Right atrium auricular region (tissue), 2 donors: ENCODE results near the gene PRRX1. TPM values are rescaled to one million over a fixed set of nuclear protein-coding genes. Genes with fewer than 3 reads are reported as not detected.

Experiments used
- DNase-seq: peaks from one replicate; pipeline ENCODE4 v3.0.0-alpha.2; 2019; ENCODE audit warnings: low spot score
- H3K27ac ChIP-seq, 2 donors: fragments of 200-600 bp; sonication (generic); 1 replicate in 1 of 2; 2 replicates in 1 of 2; pipeline ENCODE4 v1.5.1; 2016 to 2019
- H3K27me3 ChIP-seq, 2 donors: fragments of 200-600 bp; sonication (generic); one replicate each; pipeline versions ENCODE4 v1.5.1 to v1.6.0; 2017 to 2019
- H3K36me3 ChIP-seq: fragments of 200-600 bp; sonication (generic); one replicate; pipeline ENCODE4 v1.5.1; 2016
- H3K4me1 ChIP-seq, 2 donors: fragments of 200-600 bp; sonication (generic); one replicate each; pipeline versions ENCODE4 v1.5.1 to v1.6.0; 2017 to 2019
- H3K4me3 ChIP-seq, 2 donors: fragments of 200-600 bp; sonication (generic); 1 replicate in 1 of 2; 2 replicates in 1 of 2; pipeline ENCODE4 v1.5.1; 2017 to 2019; ENCODE audit warnings: mild to moderate bottlenecking in 1 of 2, moderate library complexity in 1 of 2
- H3K9me3 ChIP-seq, 2 donors: fragments of 200-600 bp; sonication (generic); one replicate each; pipeline ENCODE4 v1.5.1; 2019
- total RNA-seq, 2 donors: library from RNA; depleted of rRNA; stranded (reverse); fragments of >200 nt; gene quantifications; one replicate each; pipeline ENCODE4 v1.1.0, GENCODE V29; 2016
- TF ChIP-seq, protein P1 (sequence below), 2 donors: fragments of 200-600 bp; sonication (generic); IDR thresholded peaks; one replicate each; pipeline ENCODE4 v1.5.1; 2019; ENCODE audit warnings: antibody characterized with exemption in 2 of 2

PRRX1 gene
- total RNA-seq, 2 donors from 2014 or later: 23.9 to 55.1 TPM

DNA sequence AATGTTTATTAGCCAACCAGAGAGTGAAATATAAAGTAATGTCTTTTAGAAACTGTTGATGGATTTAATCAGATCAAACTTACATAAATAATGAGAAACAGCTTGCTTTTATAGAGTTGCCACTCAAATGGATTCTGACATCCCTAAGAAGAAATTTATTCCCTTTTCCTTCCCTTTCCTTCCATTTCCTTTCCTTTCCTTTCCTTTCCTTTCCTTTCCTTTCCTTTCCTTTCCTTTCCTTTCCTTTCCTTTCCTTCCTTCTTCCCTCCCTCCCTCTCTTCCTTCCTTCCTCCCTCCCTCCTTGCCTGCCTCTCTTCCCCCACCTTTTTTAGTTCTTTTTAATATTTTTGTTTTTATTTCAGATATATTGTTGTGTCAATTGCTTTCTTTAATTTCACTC lies 27.3 kb downstream of the PRRX1 start:
- TF ChIP-seq, protein P1, sequence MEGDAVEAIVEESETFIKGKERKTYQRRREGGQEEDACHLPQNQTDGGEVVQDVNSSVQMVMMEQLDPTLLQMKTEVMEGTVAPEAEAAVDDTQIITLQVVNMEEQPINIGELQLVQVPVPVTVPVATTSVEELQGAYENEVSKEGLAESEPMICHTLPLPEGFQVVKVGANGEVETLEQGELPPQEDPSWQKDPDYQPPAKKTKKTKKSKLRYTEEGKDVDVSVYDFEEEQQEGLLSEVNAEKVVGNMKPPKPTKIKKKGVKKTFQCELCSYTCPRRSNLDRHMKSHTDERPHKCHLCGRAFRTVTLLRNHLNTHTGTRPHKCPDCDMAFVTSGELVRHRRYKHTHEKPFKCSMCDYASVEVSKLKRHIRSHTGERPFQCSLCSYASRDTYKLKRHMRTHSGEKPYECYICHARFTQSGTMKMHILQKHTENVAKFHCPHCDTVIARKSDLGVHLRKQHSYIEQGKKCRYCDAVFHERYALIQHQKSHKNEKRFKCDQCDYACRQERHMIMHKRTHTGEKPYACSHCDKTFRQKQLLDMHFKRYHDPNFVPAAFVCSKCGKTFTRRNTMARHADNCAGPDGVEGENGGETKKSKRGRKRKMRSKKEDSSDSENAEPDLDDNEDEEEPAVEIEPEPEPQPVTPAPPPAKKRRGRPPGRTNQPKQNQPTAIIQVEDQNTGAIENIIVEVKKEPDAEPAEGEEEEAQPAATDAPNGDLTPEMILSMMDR (IDR thresholded peaks at IDR 0.05): no peak
- Histone ChIP-seq H3K36me3 (no peaks in the 10 kb centered on the region), H3K4me1 (peaks cover 0 to 26% of the 10 kb centered on the region in 2 donors)

DNA sequence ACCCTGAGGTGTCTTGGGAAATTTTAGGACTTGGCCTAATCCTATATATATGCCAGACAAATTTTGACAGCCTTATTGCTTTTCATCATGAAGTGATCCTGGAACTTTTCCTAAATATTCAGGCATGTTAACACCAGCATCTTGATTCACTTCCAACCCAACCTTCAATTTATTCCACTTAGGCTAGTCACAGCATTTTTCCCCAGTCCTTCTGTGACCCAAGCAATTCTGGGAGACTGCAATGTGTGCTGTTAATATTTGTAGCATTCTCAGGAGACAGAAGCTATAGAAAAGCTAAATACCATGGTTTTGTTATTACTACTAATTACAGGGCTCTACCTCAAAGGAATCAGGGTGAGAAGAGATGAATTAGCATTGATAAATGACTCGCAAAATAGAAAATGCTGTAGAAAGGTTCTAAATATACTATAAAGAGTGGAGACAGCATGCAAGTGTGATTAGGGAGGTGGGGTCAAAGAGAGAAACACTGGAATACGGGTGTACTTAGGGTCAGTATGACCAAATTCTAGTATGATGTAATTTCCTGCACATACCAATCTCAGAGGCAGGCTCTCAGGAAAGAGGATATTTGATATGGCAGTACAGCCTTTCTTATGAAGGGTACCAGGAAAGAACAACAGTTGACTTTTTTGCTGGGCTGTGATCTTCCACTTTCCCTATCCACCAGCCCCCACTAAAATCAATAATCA lies 29.1 kb downstream of the PRRX1 start:
- DNase-seq: no peak
- no peaks in the 10 kb centered on the region for H3K36me3 ChIP-seq
- H3K9me3 ChIP-seq: no peaks in the 10 kb centered on the region
- H3K27ac ChIP-seq: peak overlapping the region; percentile 51 to 55
- H3K4me3 ChIP-seq: no peak overlapping the region
- peaks cover 0 to 40% of the 10 kb centered on the region in 2 donors for H3K4me1 ChIP-seq
- TF ChIP-seq, protein P1 (IDR thresholded peaks at IDR 0.05): no peak
- H3K27me3 ChIP-seq: no peaks in the 10 kb centered on the region

More for the DNA sequence above, 27.3 kb downstream of the PRRX1 start:
- Histone ChIP-seq H3K9me3 (no peaks in the 10 kb centered on the region), H3K27me3 (no peaks in the 10 kb centered on the region), H3K27ac (peak overlapping the region in 1 of 2 donors; percentile 15), H3K4me3 (no peak overlapping the region)
- DNase-seq: no peak

DNA sequence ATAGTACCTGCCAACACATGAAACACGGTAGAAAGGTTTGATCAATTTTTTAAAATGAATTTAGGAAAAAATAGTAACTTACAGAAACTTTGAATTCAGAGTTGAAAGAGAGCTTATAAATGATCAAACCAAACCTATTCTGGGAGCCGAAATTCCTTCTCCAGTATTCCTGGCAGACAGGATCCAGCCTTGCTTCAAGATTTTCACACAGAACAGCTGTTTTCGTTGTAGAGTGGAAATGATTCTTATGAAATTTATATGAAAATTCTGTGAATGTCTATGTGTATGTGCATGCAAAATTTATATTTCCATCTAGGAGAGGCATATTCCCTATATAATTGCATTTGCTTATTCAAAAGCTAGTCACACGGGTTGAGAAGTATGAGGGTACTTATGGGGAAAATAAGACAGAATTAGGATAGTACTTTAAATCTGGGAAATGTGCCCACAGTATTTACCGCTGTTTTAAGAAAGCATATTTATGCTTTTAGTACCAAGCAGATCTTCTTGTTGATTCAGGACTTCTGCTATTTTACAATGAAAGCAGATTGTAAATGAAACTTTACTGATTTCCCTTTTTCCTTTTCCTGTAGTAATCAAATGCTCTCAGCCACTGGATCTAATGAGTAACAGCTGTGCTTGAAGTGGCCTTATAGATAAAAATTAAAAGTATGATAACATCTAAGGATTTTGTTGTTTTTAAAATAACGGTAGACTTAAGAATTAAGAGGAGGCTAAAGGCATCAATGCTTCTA lies 30.4 kb downstream of the PRRX1 start:
- H3K36me3 ChIP-seq: no peaks in the 10 kb centered on the region
- H3K27ac ChIP-seq: peak overlapping the region; percentile 51 to 55
- H3K27me3 ChIP-seq: no peaks in the 10 kb centered on the region
- peaks cover 0 to 51% of the 10 kb centered on the region in 2 donors for H3K4me1 ChIP-seq
- TF ChIP-seq, protein P1 (IDR thresholded peaks at IDR 0.05): no peak
- H3K9me3 ChIP-seq: no peaks in the 10 kb centered on the region
- no peak overlapping the region for H3K4me3 ChIP-seq
- no peak for DNase-seq

DNA sequence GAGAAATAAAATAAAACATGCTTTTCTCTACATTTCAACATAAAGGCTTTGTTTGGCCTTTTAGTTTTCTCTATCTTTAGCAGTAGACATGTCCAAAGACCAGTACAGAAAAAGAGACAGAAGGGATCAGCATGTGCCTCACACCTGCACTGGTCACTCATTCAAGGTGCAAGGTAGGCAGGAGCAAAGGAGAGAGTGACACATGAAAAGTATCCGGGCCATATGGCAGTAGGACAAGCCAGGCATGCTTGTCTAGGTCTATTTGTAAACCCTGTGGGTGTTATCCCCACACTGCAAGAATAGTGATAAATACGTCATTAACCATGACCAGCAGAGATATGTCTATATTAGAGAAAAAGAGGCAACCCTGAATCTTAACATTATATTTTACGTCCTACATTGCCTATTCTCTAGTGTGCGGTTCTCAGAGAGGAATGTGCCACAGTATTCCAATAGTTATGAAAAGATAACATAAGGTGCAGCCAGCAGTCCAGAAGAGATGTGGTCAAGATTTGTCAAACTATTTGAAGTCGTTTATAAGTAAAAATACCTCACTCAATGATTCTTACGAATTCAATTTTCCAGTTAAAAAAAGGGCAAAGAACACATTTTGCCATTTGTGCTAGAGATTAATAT lies 32.1 kb downstream of the PRRX1 start:
- TF ChIP-seq, protein P1 (IDR thresholded peaks at IDR 0.05): no peak
- Histone ChIP-seq H3K4me1 (peaks cover 0 to 59% of the 10 kb centered on the region in 2 donors), H3K9me3 (no peaks in the 10 kb centered on the region), H3K36me3 (no peaks in the 10 kb centered on the region), H3K27me3 (no peaks in the 10 kb centered on the region), H3K27ac (peak overlapping the region; percentile 61 to 75), H3K4me3 (no peak overlapping the region)
- DNase-seq: no peak

DNA sequence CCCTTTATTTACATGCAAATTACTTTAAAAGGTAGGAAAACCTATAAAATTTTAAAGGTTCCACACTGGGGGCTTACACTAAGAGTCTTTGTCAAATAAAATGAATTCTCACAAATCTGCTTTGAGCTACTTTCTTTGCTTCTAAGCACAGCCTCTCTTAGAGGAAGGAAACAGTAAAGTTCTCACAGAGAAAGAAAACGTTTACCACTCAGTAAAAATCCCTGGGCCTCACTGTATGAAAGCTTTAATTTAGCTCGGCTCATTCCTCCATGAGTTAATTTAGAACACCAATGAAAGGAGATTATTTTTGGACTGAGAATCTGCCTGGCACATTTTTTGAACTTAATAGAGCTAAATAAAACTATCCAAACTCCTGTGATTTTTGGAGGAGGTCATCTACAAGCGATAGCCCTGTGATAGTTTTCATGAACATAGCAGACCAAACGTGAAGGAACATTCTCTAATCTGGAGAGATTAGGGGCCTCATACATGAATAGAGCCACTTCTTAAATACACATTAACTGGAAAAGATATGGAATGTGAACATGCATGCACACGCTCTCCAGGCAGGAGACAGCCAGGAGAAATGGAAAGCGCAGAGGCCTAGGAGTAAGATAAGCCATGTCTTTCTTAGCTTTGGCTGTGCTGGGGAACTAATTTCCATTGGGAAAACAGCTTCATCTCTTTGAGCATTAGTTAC lies 32.8 kb downstream of the PRRX1 start:
- TF ChIP-seq, protein P1 (IDR thresholded peaks at IDR 0.05): no peak
- H3K27me3 ChIP-seq: no peaks in the 10 kb centered on the region
- peak overlapping the region; percentile 61 to 75 for H3K27ac ChIP-seq
- peaks cover 0 to 59% of the 10 kb centered on the region in 2 donors for H3K4me1 ChIP-seq
- no peak for DNase-seq
- no peak overlapping the region for H3K4me3 ChIP-seq
- no peaks in the 10 kb centered on the region for H3K9me3 ChIP-seq
- no peaks in the 10 kb centered on the region for H3K36me3 ChIP-seq
